GM21528 (cell line): ENCODE data around the gene CLCC1.

Experiments used
- ATAC-seq: cut with Tn5 transposase; IDR thresholded peaks from one replicate; pipeline ENCODE4 v1.9.1; 2021; ENCODE audit warnings: mild to moderate bottlenecking, moderate library complexity; ENCODE audit not compliant: unreplicated experiment, low FRiP score

CLCC1 gene

DNA sequence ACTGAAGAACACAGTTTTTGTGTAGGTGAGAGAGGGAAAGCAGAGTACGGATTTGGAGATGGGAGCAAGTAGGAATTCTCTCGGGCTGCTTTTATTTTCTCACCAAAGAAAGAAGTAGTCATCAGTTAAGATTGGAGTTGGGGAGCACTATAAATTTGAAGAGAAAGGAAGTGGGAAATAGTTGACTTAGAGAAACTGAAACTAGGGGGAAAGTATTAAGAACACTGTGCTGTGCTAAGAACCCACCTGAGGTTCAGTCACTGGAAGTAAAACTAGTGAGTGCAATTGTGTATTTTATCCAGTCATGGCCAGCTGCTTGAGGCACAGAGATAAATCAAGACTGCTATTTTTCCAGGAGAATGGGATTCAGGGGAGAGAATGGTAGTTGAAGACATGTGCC is 37.4 kb downstream of the CLCC1 start:
- no peak for ATAC-seq

DNA sequence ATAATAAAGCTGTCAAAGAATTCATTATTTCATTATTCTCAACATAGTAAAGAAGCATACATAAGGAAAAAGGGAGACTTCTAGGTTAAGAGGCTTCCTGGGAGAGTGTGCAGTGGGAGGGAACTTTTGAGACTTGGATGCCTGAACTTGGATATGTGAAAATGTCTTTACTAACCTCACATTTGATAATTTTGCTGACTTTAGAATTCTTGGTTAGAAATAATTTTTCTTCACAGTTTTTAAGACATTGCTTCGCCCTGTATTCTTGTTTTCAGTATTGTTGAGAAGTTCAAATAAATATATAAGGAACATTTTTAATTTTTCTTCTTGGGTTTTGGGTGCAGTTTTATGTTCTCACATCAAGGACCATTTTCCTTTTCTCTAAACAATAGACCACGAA is 46.5 kb downstream of the CLCC1 start:
- no peak for ATAC-seq
